ENCODE measurements around the gene KBTBD8. TPM values are rescaled to one million over a fixed set of nuclear protein-coding genes. Genes with fewer than 3 reads are reported as not detected.

KBTBD8 gene
- total and polyA plus RNA-seq, 4 donors: 0.08 to 14.2 (median 1.3) TPM

DNA sequence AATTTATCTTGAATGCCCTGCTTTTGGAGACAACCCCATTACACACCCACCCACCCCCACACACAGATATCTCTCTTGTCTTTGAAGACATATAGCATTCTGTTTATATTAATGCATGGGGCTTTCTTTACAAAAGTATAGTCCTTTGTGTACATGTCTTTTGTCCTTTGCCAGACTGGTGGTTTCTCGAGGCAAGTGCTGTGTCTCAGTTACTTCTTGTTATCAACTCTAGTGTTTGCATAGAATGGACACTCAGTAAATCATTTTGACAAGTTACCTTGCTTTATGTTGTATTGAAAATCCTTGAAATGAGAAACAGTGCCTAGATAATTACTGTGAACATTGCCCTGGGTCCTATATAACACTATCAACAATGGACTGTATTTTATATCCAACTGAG lies 33.9 kb downstream of the KBTBD8 start:
- H3K4me1 ChIP-seq (ENCODE audit: control insufficient read depth in 4 of 4, insufficient read depth in 4 of 4, low read length in 3 of 4): no peaks in the 10 kb centered on the region
- 30% methylated on average over 1 of the region's 1 CpG for WGBS
- H3K9me3 ChIP-seq (ENCODE audit: control insufficient read depth in 4 of 4, low read length in 3 of 4): no peaks in the 10 kb centered on the region
- H3K36me3 ChIP-seq (ENCODE audit: control insufficient read depth in 4 of 4, insufficient read depth in 3 of 4, low read depth in 1 of 4, low read length in 3 of 4): no peaks in the 10 kb centered on the region
- TF ChIP-seq ZBTB33 (IDR thresholded peaks at IDR 0.05): no peak
- no peak for TF ChIP-seq FOXA1 (IDR thresholded peaks at IDR 0.05)
- no peak for TF ChIP-seq REST (IDR thresholded peaks at IDR 0.05)
- TF ChIP-seq GABPA (IDR thresholded peaks at IDR 0.05 in 1 of 2, conservative IDR thresholded peaks at IDR 0.05 in 1 of 2): no peak
- no peak for TF ChIP-seq RXRA (IDR thresholded peaks at IDR 0.05)
- no peak for TF ChIP-seq RAD21 (IDR thresholded peaks at IDR 0.05)
- TF ChIP-seq, protein P1, sequence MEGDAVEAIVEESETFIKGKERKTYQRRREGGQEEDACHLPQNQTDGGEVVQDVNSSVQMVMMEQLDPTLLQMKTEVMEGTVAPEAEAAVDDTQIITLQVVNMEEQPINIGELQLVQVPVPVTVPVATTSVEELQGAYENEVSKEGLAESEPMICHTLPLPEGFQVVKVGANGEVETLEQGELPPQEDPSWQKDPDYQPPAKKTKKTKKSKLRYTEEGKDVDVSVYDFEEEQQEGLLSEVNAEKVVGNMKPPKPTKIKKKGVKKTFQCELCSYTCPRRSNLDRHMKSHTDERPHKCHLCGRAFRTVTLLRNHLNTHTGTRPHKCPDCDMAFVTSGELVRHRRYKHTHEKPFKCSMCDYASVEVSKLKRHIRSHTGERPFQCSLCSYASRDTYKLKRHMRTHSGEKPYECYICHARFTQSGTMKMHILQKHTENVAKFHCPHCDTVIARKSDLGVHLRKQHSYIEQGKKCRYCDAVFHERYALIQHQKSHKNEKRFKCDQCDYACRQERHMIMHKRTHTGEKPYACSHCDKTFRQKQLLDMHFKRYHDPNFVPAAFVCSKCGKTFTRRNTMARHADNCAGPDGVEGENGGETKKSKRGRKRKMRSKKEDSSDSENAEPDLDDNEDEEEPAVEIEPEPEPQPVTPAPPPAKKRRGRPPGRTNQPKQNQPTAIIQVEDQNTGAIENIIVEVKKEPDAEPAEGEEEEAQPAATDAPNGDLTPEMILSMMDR (IDR thresholded peaks at IDR 0.05; ENCODE audit: low read depth, low read length, missing input control): no peak
- no peak for TF ChIP-seq FOXA2 (IDR thresholded peaks at IDR 0.05)
- TF ChIP-seq NR2F2 (IDR thresholded peaks at IDR 0.05): no peak
- TF ChIP-seq HNF4G (IDR thresholded peaks at IDR 0.05): no peak
- no peak for TF ChIP-seq EGR1 (IDR thresholded peaks at IDR 0.05; ENCODE audit: low read depth in 2 of 2)
- TF ChIP-seq YY1 (IDR thresholded peaks at IDR 0.05): no peak
- TF ChIP-seq, protein P2, sequence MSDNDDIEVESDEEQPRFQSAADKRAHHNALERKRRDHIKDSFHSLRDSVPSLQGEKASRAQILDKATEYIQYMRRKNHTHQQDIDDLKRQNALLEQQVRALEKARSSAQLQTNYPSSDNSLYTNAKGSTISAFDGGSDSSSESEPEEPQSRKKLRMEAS (IDR thresholded peaks at IDR 0.05): no peak
- no peak for TF ChIP-seq TAF1 (conservative IDR thresholded peaks at IDR 0.05)
- TF ChIP-seq SP1 (IDR thresholded peaks at IDR 0.05): no peak
- no peak for TF ChIP-seq HNF4A (conservative IDR thresholded peaks at IDR 0.05)
- no peak for TF ChIP-seq ATF3 (IDR thresholded peaks at IDR 0.05)
- no peak for TF ChIP-seq JUND (IDR thresholded peaks at IDR 0.05)
- DNase-seq (ENCODE audit: low spot score): no peak
- H3K4me3 ChIP-seq (ENCODE audit: low read depth in 1 of 3, low read length in 3 of 3): no peak overlapping the region
- H3K27ac ChIP-seq (ENCODE audit: low read depth in 1 of 2, low read length in 2 of 2): no peak overlapping the region
- H3K27me3 ChIP-seq (ENCODE audit: control insufficient read depth in 4 of 4, insufficient read depth in 4 of 4, low read length in 3 of 4): no peaks in the 10 kb centered on the region
- H3K9ac ChIP-seq (ENCODE audit: low read depth in 1 of 2, low read length in 2 of 2): no peak overlapping the region
